22Rv1 (cell line): ENCODE results near the gene CCL22.

Experiments used
- CTCF ChIP-seq: fragments of 450-650 bp; IDR thresholded peaks from 2 replicates; pipeline ENCODE4 v1.5.1; 2017; ENCODE audit warnings: mild to moderate bottlenecking
- ZFX ChIP-seq: fragments of 450-650 bp; IDR thresholded peaks from 2 replicates; pipeline ENCODE4 v1.6.1; 2017; ENCODE audit warnings: antibody characterized with exemption, borderline replicate concordance

GRCh38 chr16:57376313-57376818 is 17.8 kb downstream of the CCL22 start:
- no peak for TF ChIP-seq CTCF
- TF ChIP-seq ZFX = no peak
